ENCODE measurements around the gene RIN2.
A peak's percentile ranks its signal among the peaks of the same experiment; 100 is the strongest.

RIN2 gene

GRCh38 chr20:19761841-19762240, 3.8 kb downstream of the RIN2 start:
- no peak for DNase-seq (ENCODE audit: low read depth, low spot score)

- no peak for DNase-seq (ENCODE audit: low read depth, low spot score)
Measured at GRCh38 chr20:19764207-19764606, 6.1 kb downstream of the RIN2 start.

- DNase-seq (ENCODE audit: low read depth, low spot score), result no peak
Measured at GRCh38 chr20:19765266-19765665, 7.2 kb downstream of the RIN2 start.

- no peak for DNase-seq (ENCODE audit: low read depth, low spot score)
Measured at GRCh38 chr20:19765913-19766312, 7.9 kb downstream of the RIN2 start.

- no peak for DNase-seq (ENCODE audit: low read depth, low spot score)
Measured at GRCh38 chr20:19767070-19767469, 9.0 kb downstream of the RIN2 start.

- no peak for DNase-seq (ENCODE audit: low read depth, low spot score)
Measured at GRCh38 chr20:19768325-19768842, 10.3 kb downstream of the RIN2 start.

- no peak for DNase-seq (ENCODE audit: low read depth, low spot score)
Measured at GRCh38 chr20:19769507-19769906, 11.4 kb downstream of the RIN2 start.

GRCh38 chr20:19770375-19770774, 12.3 kb downstream of the RIN2 start:
- DNase-seq (ENCODE audit: low read depth, low spot score), result no peak

- no peak for DNase-seq (ENCODE audit: low read depth, low spot score)
Measured at GRCh38 chr20:19771031-19771430, 13.0 kb downstream of the RIN2 start.

GRCh38 chr20:19773471-19773870, 15.4 kb downstream of the RIN2 start:
- DNase-seq (ENCODE audit: low read depth, low spot score), result no peak

GRCh38 chr20:19774135-19774933, 16.3 kb downstream of the RIN2 start:
- no peak for DNase-seq (ENCODE audit: low read depth, low spot score)

- DNase-seq (ENCODE audit: low read depth, low spot score), result no peak
Measured at GRCh38 chr20:19775353-19776253, 17.5 kb downstream of the RIN2 start.

- DNase-seq (ENCODE audit: low read depth, low spot score), result no peak
Measured at GRCh38 chr20:19777315-19777714, 19.3 kb downstream of the RIN2 start.

GRCh38 chr20:19777981-19778380, 19.9 kb downstream of the RIN2 start:
- DNase-seq (ENCODE audit: low read depth, low spot score), result no peak

- DNase-seq (ENCODE audit: low read depth, low spot score), result no peak
Measured at GRCh38 chr20:19778404-19778803, 20.3 kb downstream of the RIN2 start.

GRCh38 chr20:19779634-19780033, 21.6 kb downstream of the RIN2 start:
- no peak for DNase-seq (ENCODE audit: low read depth, low spot score)

GRCh38 chr20:19780261-19780660, 22.2 kb downstream of the RIN2 start:
- DNase-seq (ENCODE audit: low read depth, low spot score), result no peak

- DNase-seq (ENCODE audit: low read depth, low spot score), result no peak
Measured at GRCh38 chr20:19781235-19781634, 23.2 kb downstream of the RIN2 start.

- DNase-seq (ENCODE audit: low read depth, low spot score), result no peak
Measured at GRCh38 chr20:19782669-19783068, 24.6 kb downstream of the RIN2 start.

- no peak for DNase-seq (ENCODE audit: low read depth, low spot score)
Measured at GRCh38 chr20:19783966-19784401, 25.9 kb downstream of the RIN2 start.

- peak; percentile 84 for DNase-seq (ENCODE audit: low read depth, low spot score)
Measured at GRCh38 chr20:19784511-19785172, 26.6 kb downstream of the RIN2 start.

Measured in smooth muscle cell of the brain vasculature (primary cell).